HG03571 (cell line): ENCODE measurements around the gene CDH4.
"Not testable (repeated sequence)": the region's sequence is repeated elsewhere in the genome, so short reads cannot be mapped to it uniquely, and the experiment has no call there.

Source experiments
- ATAC-seq: cut with Tn5 transposase; IDR thresholded peaks from one replicate; pipeline ENCODE4 v1.9.1; 2021; ENCODE audit not compliant: unreplicated experiment

The CDH4 gene

DNA sequence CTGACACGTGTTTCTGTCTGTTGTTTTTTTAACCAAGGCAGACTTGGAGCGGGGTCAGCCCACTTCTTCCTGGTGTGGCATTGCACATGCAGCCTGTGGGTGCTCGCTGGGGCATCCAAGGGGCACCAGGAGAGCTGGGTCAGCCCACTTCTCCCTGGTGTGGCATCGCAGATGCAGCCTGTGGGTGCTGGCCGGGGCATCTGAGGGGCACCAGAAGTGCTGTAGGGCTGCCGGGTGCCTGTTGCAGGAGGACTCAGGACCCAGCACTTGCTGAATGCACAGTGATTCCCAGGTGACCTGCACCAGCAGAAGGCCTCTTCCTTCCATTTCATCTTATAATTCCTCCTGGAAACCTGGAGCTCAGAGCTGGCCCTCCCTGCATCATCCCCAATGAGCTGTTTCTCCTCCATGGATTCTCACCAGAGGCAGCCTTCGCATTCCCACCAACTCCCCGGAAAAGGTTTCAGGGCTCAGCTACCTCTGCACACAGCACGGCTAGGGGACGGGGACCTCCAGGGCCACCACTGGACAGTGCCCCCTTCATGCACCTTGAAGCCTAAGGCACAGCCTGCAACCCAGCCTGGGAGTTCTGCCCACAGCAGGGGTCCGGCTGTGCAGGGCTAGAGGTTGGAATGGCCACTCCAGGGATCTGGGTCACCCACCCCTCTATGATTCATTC, 594.8 kb downstream of the CDH4 start:
- ATAC-seq: no peak

DNA sequence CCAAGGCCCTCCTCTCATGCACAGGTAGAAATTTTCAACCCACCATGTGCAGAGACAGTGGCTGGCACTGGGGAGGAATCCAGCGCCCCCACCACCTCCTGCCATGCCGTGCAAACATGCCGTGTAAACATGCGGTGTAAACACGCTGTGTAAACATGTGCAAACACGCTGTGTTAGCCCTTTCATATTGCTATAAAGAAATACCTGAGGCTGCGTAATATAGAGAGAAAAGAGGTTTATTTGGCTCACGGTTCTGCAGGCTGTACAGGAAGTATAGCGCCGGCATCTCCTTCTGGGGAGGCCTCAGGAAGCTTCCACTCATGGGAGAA, 595.3 kb downstream of the CDH4 start:
- no peak for ATAC-seq

DNA sequence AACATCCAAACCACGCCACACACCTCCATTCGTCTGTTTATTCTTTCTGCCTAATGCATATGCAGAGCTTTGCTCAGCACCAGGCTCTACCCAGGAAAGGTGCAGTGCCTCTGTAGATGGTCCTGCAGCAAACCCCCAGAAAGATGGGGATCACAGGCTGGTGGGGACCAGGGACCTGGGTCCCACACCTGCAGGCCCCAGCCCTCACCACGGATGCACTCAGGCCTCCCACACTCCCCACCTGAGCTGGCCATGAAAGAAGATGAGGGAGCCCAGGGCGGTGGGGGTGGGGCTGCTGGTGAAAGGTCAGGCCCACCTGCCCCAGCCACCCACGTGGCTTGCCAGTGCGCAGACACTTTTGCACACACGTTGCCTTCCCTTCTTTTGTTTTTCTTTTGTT, 595.9 kb downstream of the CDH4 start:
- no peak for ATAC-seq

DNA sequence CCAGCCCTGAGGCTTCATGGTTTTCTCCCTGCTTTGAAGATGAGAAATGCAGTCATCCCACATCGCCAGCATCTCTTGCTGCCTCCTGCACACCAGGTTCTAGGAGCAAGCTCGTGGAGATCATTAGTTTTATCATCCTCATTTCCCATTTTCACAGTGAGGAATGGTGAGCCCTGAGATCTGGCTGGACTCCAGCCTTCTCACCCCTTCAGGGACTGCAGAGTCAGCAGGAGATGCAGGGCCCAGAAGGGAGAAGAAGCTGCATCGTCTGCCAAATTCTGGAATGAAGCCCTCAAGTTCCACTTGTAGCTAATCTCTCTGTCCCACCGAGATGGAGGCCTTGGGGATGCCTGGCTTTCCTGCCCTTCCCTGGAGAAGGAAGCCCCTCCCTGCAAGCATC, 596.8 kb downstream of the CDH4 start:
- ATAC-seq: no peak

DNA sequence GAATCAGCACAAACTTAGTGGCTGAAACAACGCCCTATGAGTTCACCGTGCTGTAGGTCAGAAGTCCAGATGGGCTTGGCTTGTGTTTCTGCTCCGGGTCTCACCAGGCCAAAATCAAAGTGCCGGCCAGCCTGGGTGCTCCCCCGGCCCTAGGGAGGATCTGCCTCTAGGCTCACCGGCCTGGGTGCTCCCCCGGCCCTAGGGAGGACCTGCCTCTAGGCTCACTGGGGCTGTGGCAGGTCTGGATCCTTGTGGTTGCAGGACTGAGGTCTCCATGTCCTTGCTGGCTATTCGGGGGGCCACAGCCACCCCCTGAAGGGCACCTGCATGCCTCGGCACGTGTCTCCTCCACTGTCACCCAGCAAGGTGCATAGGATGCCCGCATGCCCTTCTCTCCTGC, 597.3 kb downstream of the CDH4 start:
- ATAC-seq: no peak

DNA sequence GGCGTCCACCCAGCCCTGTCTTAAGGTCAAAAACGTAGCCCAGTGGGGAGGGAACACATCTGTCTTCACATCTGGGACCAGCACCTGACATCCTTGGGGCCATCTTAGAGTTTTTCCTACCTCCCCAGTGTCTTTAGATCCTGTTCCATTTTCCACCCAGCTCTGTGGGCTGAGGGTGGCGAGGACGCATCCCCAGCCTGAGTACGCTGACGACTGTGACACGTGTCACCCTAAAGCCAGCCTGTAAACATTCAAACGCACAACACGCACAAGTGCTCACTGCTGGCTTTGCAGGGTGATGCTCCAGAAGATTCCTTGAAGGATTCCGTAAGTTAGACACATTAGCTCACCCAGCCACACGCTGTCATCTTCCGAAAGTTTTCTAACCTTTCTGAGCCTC, 597.8 kb downstream of the CDH4 start:
- ATAC-seq: no peak

DNA sequence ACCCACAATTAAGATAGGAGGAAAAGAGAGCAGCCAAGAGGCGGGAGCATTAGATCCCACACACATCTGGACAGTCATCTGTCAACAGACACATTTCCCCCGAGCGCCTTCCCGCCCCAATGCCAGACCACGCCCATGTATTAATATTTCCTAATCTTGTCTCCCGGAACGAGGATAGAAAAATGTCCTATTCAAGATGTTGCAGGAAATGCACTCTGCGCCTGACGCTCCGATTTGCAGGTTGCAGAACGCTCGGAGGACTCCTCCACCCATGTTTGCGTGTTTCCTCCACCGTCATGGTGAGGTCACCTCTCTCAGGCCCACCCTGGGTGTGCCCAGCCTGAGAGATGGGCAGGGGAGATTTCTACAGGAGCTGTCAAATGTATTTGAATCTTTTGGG, 598.4 kb downstream of the CDH4 start:
- ATAC-seq: no peak

DNA sequence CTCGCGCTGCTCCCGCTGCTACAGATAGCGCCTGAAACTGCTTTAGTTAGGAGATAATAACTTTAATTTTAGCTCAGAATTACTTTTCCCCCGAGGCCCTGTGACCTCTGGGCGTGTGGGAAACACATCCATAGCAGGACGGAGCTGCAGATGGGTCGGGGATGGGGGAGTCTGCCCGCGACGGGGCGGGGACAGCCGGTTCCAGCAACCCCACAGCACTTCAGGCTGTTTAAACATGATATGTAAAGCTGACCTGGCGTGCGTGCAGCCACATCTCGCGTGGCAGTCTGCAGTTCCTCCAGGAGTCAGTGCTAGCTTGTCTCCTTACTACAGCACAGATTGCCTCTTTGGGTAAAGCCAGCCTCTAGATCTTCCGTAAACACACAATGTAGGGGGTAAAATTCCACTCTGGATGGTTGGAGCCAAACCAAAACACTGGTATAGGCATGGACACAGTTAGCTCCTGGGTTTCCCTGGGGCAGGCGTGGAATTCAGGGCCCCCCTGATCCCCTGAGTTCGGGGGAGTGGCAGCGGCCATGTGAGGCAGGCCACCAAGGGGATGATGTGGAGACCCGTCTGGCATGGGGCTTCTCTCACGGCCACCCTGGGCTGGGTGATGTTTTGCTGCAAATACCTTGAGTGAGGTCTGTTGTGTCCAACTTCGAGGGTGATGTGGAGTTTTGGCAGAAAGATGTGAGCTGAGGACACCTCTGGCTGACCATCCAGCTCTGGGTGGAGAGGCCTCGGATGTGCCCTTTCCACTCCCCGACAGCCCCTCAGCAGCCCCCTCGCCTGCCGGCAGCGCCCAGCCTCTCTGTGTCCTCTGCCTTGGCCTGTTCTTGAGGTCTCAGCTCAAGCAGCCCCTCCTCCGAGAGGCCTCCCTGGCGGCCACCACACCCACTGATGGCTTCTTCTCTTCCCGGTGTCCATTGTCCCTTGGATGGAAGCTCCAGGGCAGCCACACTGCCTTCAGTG, 599.2 kb downstream of the CDH4 start:
- no peak for ATAC-seq

DNA sequence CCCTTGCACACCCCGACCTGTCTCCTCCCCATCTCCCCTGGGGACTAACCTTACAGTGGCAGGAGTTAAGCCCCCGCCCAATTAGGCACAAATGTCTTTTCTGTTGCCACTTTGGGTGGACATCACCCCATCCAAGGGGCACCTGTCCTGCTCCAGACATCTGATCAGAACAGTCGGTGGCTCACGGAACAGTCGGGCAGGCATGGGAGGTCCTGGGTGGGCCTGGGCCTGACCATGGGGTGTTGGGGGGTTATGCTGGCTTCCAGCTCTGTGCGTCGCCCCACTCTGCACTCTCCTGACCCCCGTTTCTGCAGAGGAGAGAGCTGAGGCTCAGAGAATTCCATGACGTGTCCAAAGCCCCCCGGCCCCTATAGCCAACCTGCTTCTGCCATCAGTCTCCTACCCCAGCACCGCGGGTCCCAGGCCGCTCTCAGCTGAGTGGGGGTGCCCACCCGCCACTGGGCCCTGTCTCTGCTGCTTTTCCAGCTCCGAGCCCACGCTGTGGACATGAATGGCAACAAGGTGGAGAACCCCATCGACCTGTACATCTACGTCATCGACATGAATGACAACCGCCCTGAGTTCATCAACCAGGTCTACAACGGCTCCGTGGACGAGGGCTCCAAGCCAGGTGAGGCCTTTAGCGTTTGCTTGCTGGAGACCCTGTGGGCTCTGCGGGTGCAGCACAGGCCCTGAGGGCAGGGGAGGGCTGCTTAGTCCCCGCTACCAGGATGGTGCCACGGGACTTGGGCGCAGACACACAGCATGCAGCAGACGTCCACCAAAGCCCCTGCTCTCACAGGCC, 600.4 kb downstream of the CDH4 start:
- no peak for ATAC-seq

DNA sequence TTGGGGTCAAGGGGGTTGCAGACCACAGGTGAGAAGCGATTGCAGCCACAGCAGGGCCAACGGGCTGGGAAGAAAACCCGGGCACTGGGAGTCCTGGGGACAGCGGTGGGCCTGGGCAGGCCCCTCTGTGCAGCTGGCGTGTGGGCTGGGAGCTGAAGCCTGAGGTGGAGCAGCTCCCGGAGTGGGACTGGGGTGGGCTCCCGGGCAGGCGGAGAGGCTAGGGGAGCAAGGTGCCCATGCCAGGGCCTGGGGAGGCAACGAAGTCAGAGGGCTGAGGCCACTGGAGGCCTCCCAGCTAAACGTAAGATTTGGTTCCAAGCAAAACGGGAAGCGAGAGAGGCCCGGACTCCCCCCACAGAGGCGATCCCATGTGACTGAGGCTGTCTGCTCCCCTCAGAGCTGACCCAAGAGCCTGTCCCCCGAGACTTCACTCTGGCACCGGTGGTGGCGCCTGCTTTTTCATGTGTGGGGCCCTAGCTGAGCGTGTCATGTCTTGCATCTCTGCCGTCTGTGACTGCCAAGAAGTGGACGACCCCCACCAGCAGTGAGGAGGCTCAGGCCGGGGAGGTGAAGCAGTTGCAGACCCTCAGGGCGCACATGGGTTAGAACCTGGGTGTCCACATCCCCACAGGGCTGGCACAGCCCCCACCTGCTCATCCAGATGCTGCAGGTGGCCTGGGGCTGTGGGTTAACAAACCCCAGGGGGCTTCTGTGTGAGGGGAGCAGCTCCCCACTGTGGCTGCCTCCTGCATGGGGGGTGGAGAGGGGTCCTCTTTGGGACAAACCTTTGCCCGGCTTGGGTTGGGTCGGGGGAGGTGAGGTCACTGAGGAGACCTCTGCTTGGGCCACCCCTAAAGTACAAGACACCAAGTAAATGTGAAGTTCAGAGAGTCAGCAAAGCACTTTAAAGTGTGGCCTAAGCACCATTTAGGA, 601.3 kb downstream of the CDH4 start:
- no peak for ATAC-seq

DNA sequence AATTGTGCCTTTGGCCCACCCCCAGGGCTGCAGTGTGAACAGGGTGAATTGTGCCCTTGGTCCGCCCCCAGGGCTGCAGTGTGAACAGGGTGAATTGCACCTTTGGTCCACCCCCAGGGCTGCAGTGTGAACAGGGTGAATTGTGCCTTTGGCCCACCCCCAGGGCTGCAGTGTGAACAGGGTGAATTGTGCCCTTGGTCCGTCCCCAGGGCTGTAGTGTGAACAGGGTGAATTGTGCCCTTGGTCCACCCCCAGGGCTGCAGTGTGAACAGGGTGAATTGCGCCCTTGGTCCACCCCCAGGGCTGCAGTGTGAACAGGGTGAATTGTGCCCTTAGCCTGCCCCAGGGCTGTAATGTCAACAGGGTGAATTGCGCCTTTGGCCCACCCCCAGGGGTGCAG, 602.5 kb downstream of the CDH4 start:
- not testable (repeated sequence) for ATAC-seq

DNA sequence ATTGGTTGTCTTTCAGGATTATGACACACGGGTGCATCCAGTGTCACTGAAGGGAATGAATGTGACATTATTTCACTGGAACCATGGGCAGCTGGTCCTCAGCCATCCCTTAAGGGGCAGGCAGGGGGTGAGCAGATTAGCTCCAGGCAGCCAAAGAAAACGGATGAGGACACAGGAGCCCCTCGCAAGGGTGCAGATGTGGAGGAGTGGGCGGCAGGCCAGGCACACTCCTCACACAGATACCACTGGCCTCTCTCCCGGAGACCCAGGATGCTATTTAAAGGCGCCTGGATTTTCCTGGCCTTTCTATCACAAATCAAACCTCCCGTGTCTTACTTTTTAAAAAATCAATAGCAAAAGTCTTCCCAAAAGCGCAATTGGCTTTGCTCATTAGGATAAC, 603.2 kb downstream of the CDH4 start:
- ATAC-seq: no peak

DNA sequence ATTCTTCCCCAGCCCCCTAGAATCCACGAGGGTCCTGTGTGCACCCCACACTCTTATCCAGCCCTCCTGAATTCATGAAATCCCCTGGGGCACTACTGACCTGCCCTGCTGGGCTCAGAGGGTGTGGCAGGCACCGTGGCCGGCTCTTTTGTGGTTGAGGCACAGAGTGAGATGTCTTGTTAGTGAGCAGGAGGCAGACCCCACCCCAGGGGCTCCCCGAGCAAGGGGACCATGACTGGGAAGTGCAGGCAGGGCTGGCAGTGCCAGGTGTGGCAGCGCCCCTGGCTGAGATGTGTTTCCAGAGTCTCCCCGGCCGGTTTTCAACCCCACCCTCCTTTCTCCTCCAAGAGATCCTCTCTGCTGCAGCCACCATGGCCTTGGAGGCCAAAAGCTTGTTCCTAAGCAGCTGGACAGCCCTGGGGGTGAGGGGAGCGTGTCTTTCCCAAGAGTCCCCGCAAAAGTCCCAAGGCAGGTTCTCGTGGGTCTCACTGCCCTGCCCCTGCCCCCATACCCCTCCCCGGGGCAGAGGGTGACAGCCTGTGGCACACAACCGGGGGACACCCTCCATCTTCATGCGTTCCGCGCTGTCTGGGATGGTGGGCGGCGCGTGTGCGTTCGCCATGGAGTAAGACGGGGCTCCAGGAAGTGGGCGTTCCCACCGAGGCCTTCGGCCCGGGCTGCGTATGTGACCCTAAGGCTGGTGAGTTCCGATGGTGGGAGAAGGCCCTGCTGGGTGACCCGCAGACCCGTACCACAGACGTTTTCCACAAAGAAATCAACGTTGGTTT, 604.8 kb downstream of the CDH4 start:
- ATAC-seq: no peak

DNA sequence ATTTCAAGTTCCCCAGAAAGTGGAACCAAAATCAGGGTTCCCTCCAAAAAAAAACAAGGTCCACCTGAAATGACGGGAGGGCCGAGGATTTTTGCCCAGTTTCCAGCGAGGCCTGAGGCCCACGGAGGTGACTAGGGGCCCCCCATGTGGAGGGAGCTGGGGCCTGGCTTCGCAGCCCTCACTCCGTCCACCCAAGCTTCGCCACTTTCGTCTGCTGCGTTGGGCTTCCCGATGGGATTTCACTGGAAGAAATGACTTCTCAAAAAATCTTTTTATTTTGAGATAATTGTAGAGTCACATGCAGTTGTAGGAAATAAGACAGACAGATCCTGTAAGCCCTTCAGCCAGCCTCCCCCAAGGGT, 605.3 kb downstream of the CDH4 start:
- no peak for ATAC-seq

DNA sequence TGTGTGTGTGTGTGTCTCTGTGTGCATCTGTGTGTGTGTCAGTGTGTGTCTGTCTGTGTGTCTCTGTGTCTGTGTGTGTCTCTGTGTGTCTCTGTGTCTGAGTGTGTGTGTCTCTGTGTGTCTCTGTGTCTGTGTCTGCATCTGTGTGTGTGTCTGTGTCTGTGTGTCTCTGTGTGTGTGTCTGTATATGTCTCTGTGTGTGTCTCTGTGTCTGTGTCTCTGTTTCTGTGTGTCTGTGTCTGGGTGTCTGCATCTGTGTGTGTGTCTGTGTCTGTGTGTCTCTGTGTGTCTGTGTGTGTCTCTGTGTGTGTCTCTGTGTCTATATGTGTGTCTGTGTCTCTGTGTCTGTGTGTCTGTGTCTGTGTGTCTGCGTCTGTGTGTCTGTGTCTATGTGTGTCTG, 605.8 kb downstream of the CDH4 start:
- ATAC-seq: no peak

DNA sequence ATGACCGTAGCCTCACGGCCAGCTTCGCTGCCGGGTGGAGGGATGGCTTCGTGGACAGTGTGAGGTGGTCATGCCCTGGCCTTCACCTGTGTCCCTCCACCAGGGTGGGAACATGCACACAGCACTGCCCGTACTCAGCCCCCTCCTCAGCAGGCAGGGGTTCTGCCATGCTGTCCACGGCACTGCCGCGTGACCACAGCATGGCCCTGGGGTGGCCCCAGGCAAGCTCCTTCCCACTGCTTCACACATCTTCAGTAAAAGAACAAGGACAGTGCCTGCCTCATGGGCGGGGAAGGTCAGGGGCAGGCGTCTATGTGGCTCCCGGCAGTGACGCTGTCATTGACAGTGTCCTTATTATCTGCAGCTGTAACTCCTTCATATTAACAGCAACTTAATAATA, 607.7 kb downstream of the CDH4 start:
- no peak for ATAC-seq

DNA sequence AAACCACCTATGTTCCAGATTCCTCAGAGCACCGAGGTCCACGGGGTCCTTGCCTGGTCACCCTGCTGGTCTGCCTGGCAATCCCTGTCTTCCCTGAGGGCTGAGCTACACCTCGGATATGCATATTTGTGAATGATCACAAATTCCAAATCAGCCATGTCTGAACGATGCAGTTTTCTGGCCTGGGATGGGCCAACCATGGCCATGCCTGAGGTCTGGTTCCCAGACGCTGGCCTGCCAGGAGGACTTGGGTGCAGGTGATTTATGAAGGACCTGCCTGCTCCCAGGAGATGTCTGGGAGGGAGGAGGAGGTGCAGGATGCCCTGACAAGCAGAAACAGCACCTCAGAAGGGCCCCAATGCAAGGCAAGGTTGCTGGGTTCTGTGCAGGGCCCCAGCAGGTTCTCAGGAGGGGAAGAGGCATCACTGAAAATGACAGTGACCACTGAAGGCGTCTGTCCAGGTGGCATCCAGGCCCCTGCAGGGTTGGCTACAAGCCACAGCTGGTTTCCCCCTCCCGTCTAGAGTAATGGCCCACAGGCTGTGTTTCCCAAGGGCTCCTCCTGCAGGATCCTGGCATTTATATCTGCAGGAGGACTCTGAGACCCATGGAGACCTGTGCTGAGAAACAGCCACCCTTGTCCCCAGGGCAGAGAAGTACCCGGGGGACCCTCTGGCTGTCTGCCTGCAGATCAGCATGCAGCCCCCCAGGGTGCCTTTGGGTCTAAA, 608.4 kb downstream of the CDH4 start:
- no peak for ATAC-seq

DNA sequence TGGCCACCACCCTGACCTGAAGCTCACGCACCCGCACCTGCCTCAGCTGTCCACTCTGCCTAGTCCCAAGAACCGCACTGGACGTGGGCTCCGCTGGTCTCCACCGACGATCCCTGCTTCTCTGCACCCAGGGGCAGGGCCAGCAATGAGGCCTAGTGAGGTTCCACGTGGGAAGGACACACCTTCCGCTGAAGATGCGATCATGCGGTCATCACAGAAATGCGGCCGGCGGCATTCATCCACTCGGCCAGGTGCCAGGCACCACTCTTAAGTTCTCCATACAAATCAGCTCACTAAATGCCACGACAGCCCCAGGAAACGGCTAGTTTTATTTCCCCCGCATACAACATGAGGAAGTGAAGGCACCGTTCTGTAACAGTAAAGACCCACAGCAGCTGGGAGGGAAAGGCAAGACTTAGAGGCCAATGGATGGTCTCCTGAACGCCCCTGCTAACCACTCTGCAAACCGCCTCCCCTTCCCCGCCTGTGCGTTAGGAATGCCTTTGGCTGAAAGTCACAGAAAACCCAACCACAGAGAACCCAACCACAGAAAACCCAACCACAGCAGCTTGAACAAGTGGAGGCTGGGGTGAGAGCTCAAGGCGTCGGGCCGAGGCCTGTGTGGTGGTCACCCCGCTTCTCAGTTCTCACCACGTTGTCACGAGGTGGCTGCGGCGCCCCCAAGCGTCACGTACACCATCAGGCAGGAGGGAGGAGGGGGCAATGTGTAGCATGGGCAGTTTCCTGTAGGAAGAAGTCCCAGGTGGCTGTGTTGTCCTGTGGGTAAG, 609.2 kb downstream of the CDH4 start:
- ATAC-seq: no peak
